NB4 (cell line): ENCODE data around the gene PPP1R3C.

ENCODE experiments used
- POLR2A ChIP-seq: IDR thresholded peaks from 2 replicates; pipeline ENCODE4 v1.6.1; 2011; ENCODE audit warnings: mild to moderate bottlenecking; ENCODE audit not compliant: insufficient read length; ENCODE audit errors: extremely low read depth
- TF ChIP-seq, protein P1 (sequence below): IDR thresholded peaks from one replicate; pipeline ENCODE4 v1.5.1; 2012; ENCODE audit warnings: low read depth, low read length

DNA sequence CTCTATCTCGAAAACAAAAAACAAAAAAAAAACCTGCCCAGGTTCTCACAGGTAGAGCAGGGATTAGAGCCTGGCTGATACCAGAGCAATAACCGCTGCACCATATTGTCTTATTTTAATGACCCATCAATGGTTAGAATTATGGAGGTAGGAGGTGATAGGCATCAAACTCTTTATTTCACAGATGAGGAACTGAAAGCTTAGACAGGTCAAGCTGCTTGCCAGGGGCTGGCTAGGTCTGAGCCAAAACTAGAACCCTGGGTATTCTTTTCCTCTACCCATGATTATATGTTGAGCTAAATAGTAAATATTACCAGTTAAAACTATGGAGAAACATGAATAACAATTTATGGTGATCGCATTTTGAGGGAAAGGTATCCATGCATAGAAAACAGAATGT, 2.0 kb upstream of the PPP1R3C start:
- TF ChIP-seq, protein P1, sequence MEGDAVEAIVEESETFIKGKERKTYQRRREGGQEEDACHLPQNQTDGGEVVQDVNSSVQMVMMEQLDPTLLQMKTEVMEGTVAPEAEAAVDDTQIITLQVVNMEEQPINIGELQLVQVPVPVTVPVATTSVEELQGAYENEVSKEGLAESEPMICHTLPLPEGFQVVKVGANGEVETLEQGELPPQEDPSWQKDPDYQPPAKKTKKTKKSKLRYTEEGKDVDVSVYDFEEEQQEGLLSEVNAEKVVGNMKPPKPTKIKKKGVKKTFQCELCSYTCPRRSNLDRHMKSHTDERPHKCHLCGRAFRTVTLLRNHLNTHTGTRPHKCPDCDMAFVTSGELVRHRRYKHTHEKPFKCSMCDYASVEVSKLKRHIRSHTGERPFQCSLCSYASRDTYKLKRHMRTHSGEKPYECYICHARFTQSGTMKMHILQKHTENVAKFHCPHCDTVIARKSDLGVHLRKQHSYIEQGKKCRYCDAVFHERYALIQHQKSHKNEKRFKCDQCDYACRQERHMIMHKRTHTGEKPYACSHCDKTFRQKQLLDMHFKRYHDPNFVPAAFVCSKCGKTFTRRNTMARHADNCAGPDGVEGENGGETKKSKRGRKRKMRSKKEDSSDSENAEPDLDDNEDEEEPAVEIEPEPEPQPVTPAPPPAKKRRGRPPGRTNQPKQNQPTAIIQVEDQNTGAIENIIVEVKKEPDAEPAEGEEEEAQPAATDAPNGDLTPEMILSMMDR: no peak
- no peak for TF ChIP-seq POLR2A
